ENCODE measurements around the gene ATP11A. TPM values are rescaled to one million over a fixed set of nuclear protein-coding genes. Genes with fewer than 3 reads are reported as not detected.

Gene ATP11A
- total and polyA plus RNA-seq, 10 of the 15 experiments (the other 5 are each of a cell fraction or from before 2014, with no cell fraction given) = 1.4 to 69.6 (median 14.4) TPM

DNA sequence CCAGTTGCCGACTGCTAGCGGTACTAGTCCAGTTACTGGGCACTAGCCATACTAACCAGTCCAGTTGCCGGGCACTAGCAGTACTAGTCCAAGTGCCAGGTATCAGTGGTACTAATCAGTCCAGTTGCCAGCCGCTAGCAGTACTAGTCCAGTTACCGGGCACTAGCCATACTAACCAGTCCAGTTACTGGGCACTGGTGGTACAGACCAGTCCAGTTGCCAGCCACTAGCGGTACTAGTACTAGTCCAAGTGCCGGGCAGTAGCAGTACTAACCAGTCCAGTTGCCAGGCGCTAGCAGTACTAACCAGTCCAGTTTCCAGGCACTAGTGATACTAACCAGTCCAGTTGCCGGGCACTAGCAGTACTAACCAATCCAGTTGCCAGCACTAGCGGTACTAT lies 155.0 kb downstream of the ATP11A start:
- Histone ChIP-seq H2AFZ (ENCODE audit: control insufficient read depth, low read depth, low read length) (no peak overlapping the region), H3K27ac (ENCODE audit: control insufficient read depth, insufficient read depth) (no peak overlapping the region), H3K79me2 (ENCODE audit: control insufficient read depth, insufficient read depth, low read length) (no peaks in the 10 kb centered on the region), H3K9ac (ENCODE audit: control insufficient read depth, insufficient read depth, low read length) (no peak overlapping the region), H3K4me1 (ENCODE audit: control insufficient read depth, insufficient read depth, low read length) (peaks cover 4% of the 10 kb centered on the region; the same call in 1 of the 2 replicates), H3K4me3 (no peak overlapping the region), H3K9me3 (replicated peaks; ENCODE audit: control insufficient read depth, insufficient read depth, low read length) (no peaks in the 10 kb centered on the region; the same call in 2 of the 3 replicates), H3K36me3 (ENCODE audit: control insufficient read depth in 2 of 2, insufficient read depth in 2 of 2, low read length in 1 of 2) (peaks cover 4 to 5% of the 10 kb centered on the region in 2 experiments), H3K27me3 (replicated peaks in 1 of 2; ENCODE audit: control insufficient read depth in 2 of 2, insufficient read depth in 2 of 2, low read length in 1 of 2) (no peaks in the 10 kb centered on the region), H3K4me2 (ENCODE audit: control insufficient read depth, insufficient read depth) (no peak overlapping the region), H4K20me1 (ENCODE audit: control insufficient read depth, insufficient read depth) (no peaks in the 10 kb centered on the region)
- no peak for ATAC-seq
- no TSS peak for BruUV-seq (replicated peaks)
- SMC1A ChIA-PET (ENCODE audit: uncharacterized antibody, unreplicated experiment) = no interaction called here
- CTCF ChIA-PET = no interaction called here
- intact Hi-C loops (cut with micrococcal nuclease; ENCODE audit: unreplicated experiment) = no loop called here
- no peak for FAIRE-seq
- POLR2A ChIA-PET = no interaction called here
- RAD21 ChIA-PET (ENCODE audit: unreplicated experiment) = no interaction called here
- TF ChIP-seq KDM1A (IDR thresholded peaks at IDR 0.05; ENCODE audit: borderline replicate concordance) (no peak), KLF5 (IDR thresholded peaks at IDR 0.05; ENCODE audit: partially characterized antibody) (no peak), EED (IDR thresholded peaks at IDR 0.05; ENCODE audit: low read depth) (no peak), POLR2AphosphoS2 (IDR thresholded peaks at IDR 0.05; ENCODE audit: low read depth, low read length) (no peak), ZNF622 (IDR thresholded peaks at IDR 0.05) (no peak), SUPT20H (IDR thresholded peaks at IDR 0.05; ENCODE audit: borderline replicate concordance, control insufficient read depth, low read depth, low read length) (no peak), SMAD1 (IDR thresholded peaks at IDR 0.05; ENCODE audit: low read depth, partially characterized antibody) (no peak)
- TF ChIP-seq, protein P1, sequence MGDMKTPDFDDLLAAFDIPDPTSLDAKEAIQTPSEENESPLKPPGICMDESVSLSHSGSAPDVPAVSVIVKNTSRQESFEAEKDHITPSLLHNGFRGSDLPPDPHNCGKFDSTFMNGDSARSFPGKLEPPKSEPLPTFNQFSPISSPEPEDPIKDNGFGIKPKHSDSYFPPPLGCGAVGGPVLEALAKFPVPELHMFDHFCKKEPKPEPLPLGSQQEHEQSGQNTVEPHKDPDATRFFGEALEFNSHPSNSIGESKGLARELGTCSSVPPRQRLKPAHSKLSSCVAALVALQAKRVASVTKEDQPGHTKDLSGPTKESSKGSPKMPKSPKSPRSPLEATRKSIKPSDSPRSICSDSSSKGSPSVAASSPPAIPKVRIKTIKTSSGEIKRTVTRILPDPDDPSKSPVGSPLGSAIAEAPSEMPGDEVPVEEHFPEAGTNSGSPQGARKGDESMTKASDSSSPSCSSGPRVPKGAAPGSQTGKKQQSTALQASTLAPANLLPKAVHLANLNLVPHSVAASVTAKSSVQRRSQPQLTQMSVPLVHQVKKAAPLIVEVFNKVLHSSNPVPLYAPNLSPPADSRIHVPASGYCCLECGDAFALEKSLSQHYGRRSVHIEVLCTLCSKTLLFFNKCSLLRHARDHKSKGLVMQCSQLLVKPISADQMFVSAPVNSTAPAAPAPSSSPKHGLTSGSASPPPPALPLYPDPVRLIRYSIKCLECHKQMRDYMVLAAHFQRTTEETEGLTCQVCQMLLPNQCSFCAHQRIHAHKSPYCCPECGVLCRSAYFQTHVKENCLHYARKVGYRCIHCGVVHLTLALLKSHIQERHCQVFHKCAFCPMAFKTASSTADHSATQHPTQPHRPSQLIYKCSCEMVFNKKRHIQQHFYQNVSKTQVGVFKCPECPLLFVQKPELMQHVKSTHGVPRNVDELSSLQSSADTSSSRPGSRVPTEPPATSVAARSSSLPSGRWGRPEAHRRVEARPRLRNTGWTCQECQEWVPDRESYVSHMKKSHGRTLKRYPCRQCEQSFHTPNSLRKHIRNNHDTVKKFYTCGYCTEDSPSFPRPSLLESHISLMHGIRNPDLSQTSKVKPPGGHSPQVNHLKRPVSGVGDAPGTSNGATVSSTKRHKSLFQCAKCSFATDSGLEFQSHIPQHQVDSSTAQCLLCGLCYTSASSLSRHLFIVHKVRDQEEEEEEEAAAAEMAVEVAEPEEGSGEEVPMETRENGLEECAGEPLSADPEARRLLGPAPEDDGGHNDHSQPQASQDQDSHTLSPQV (IDR thresholded peaks at IDR 0.05) = no peak
- TF ChIP-seq, protein P2, sequence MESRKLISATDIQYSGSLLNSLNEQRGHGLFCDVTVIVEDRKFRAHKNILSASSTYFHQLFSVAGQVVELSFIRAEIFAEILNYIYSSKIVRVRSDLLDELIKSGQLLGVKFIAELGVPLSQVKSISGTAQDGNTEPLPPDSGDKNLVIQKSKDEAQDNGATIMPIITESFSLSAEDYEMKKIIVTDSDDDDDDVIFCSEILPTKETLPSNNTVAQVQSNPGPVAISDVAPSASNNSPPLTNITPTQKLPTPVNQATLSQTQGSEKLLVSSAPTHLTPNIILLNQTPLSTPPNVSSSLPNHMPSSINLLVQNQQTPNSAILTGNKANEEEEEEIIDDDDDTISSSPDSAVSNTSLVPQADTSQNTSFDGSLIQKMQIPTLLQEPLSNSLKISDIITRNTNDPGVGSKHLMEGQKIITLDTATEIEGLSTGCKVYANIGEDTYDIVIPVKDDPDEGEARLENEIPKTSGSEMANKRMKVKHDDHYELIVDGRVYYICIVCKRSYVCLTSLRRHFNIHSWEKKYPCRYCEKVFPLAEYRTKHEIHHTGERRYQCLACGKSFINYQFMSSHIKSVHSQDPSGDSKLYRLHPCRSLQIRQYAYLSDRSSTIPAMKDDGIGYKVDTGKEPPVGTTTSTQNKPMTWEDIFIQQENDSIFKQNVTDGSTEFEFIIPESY (IDR thresholded peaks at IDR 0.05) = no peak
- TF ChIP-seq, protein P3, sequence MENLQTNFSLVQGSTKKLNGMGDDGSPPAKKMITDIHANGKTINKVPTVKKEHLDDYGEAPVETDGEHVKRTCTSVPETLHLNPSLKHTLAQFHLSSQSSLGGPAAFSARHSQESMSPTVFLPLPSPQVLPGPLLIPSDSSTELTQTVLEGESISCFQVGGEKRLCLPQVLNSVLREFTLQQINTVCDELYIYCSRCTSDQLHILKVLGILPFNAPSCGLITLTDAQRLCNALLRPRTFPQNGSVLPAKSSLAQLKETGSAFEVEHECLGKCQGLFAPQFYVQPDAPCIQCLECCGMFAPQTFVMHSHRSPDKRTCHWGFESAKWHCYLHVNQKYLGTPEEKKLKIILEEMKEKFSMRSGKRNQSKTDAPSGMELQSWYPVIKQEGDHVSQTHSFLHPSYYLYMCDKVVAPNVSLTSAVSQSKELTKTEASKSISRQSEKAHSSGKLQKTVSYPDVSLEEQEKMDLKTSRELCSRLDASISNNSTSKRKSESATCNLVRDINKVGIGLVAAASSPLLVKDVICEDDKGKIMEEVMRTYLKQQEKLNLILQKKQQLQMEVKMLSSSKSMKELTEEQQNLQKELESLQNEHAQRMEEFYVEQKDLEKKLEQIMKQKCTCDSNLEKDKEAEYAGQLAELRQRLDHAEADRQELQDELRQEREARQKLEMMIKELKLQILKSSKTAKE (IDR thresholded peaks at IDR 0.05; ENCODE audit: low read depth, poor library complexity, severe bottlenecking) = no peak
- in situ Hi-C loops (cut with MboI) = no loop called here
- DNase-seq (ENCODE audit: low read depth, low spot score) = no peak
- over 99% methylated on average over 10 of the region's 10 CpGs for WGBS (ENCODE audit: insufficient coverage, insufficient replicate concordance, low lambda C conversion rate, missing lambda C conversion rate)

All from GM12878 (cell line).